Measurements from ENCODE around the gene FRMPD4.

DNA sequence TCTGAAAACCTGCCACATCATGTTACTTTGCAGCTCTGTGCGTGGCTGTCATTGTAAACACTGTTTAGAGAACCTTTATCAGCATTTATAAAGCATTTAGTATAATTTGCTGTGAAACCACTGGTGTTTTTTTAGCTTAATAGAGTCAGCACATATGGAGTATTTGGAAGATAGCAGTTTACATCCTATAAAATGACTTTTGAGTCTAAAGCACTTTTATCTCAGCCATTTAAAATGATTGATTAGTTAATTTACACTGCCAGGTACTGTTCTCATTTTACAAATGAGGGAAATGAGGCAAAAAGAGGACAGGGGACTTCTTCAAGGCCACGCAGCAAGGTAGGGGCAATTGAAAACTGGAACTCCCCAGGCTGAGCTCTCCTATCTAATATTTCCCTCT, 181.7 kb downstream of the FRMPD4 start:
- TF ChIP-seq, protein P1, sequence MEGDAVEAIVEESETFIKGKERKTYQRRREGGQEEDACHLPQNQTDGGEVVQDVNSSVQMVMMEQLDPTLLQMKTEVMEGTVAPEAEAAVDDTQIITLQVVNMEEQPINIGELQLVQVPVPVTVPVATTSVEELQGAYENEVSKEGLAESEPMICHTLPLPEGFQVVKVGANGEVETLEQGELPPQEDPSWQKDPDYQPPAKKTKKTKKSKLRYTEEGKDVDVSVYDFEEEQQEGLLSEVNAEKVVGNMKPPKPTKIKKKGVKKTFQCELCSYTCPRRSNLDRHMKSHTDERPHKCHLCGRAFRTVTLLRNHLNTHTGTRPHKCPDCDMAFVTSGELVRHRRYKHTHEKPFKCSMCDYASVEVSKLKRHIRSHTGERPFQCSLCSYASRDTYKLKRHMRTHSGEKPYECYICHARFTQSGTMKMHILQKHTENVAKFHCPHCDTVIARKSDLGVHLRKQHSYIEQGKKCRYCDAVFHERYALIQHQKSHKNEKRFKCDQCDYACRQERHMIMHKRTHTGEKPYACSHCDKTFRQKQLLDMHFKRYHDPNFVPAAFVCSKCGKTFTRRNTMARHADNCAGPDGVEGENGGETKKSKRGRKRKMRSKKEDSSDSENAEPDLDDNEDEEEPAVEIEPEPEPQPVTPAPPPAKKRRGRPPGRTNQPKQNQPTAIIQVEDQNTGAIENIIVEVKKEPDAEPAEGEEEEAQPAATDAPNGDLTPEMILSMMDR (IDR thresholded peaks at IDR 0.05; ENCODE audit: low read length), result no peak
- no peak for TF ChIP-seq EZH2phosphoT487 (IDR thresholded peaks at IDR 0.05; ENCODE audit: low read length)
- TF ChIP-seq EZH2 (optimal IDR thresholded peaks at IDR 0.05; ENCODE audit: low read depth, low read length), result no peak
